Measurements from ENCODE around the gene MRAP. TPM values are rescaled to one million over a fixed set of nuclear protein-coding genes. Genes with fewer than 3 reads are reported as not detected.

MRAP gene
- total RNA-seq, 1 experiment from 2014 or later, result not detected

- Histone ChIP-seq H3K4me3 (no peak overlapping the region), H3K9me2 (ENCODE audit: insufficient read depth) (no peaks in the 10 kb centered on the region), H2AFZ (no peak overlapping the region), H3K9me3 (ENCODE audit: insufficient read depth, low read depth) (no peaks in the 10 kb centered on the region), H4K20me1 (ENCODE audit: insufficient read depth) (0 out of 2 replicates have a peak, but pooled peaks cover 3% of the 10 kb centered on the region), H3K27me3 (ENCODE audit: insufficient read depth, low read depth) (no peaks in the 10 kb centered on the region), H3K4me1 (replicated peaks; ENCODE audit: insufficient read depth) (no peaks in the 10 kb centered on the region), H3K4me2 (no peak overlapping the region), H3K36me3 (ENCODE audit: low read depth) (no peaks in the 10 kb centered on the region), H3F3A (ENCODE audit: insufficient read depth, low read depth) (no peaks in the 10 kb centered on the region; the same call in 1 of the 2 replicates), H3K27ac (no peak overlapping the region), H3K79me2 (ENCODE audit: low read depth) (no peaks in the 10 kb centered on the region)
- intact Hi-C loops (cut with micrococcal nuclease; ENCODE audit: unreplicated experiment), result no loop called here
- BruUV-seq (replicated peaks), result no TSS peak
- ChIA-PET POLR2A (ENCODE audit: unreplicated experiment) (no interaction called here), CTCF (interaction anchor here (0.6 kb wide), 1 partner anchor 11 kb away, joined by 3 read pairs; no protein-coding TSS in a partner anchor)
- TF ChIP-seq EZH2 (IDR thresholded peaks at IDR 0.05; ENCODE audit: low read depth) (no peak), CTCF (conservative IDR thresholded peaks at IDR 0.05) (no peak)
- no peak for DNase-seq
These were observed 30.7 kb downstream of the MRAP start for GRCh38 chr21:32329331-32329730.

GRCh38 chr21:32329776-32330175 is 31.1 kb downstream of the MRAP start:
- H3K4me1 ChIP-seq (replicated peaks; ENCODE audit: insufficient read depth), result no peaks in the 10 kb centered on the region
- ChIA-PET CTCF (interaction anchor here (0.6 kb wide), 1 partner anchor 72 kb away, joined by 3 read pairs; no protein-coding TSS in a partner anchor), POLR2A (ENCODE audit: unreplicated experiment) (no interaction called here)
- intact Hi-C loops (cut with micrococcal nuclease; ENCODE audit: unreplicated experiment), result no loop called here
- no peaks in the 10 kb centered on the region for H3K36me3 ChIP-seq (ENCODE audit: low read depth)
- H4K20me1 ChIP-seq (ENCODE audit: insufficient read depth), result 0 out of 2 replicates have a peak, but pooled peaks cover 3% of the 10 kb centered on the region
- no TSS peak for BruUV-seq (replicated peaks)
- H3K9me3 ChIP-seq (ENCODE audit: insufficient read depth, low read depth), result no peaks in the 10 kb centered on the region
- H2AFZ ChIP-seq, result no peak overlapping the region
- no peaks in the 10 kb centered on the region for H3K27me3 ChIP-seq (ENCODE audit: insufficient read depth, low read depth)
- no peak for DNase-seq
- no peak overlapping the region for H3K4me2 ChIP-seq
- no peak overlapping the region for H3K4me3 ChIP-seq
- H3K27ac ChIP-seq, result no peak overlapping the region
- H3K79me2 ChIP-seq (ENCODE audit: low read depth), result no peaks in the 10 kb centered on the region
- TF ChIP-seq CTCF (conservative IDR thresholded peaks at IDR 0.05), result no peak
- no peak for TF ChIP-seq EZH2 (IDR thresholded peaks at IDR 0.05; ENCODE audit: low read depth)
- H3F3A ChIP-seq (ENCODE audit: insufficient read depth, low read depth), result no peaks in the 10 kb centered on the region; the same call in 1 of the 2 replicates
- H3K9me2 ChIP-seq (ENCODE audit: insufficient read depth), result no peaks in the 10 kb centered on the region

- Histone ChIP-seq H3K27me3 (ENCODE audit: insufficient read depth, low read depth) (no peaks in the 10 kb centered on the region), H3K4me1 (replicated peaks; ENCODE audit: insufficient read depth) (no peaks in the 10 kb centered on the region), H3K36me3 (ENCODE audit: low read depth) (no peaks in the 10 kb centered on the region), H4K20me1 (ENCODE audit: insufficient read depth) (0 out of 2 replicates have a peak, but pooled peaks cover 3% of the 10 kb centered on the region), H2AFZ (no peak overlapping the region), H3K4me3 (no peak overlapping the region), H3F3A (ENCODE audit: insufficient read depth, low read depth) (no peaks in the 10 kb centered on the region; the same call in 1 of the 2 replicates), H3K4me2 (no peak overlapping the region), H3K9me3 (ENCODE audit: insufficient read depth, low read depth) (no peaks in the 10 kb centered on the region), H3K79me2 (ENCODE audit: low read depth) (no peaks in the 10 kb centered on the region), H3K27ac (no peak overlapping the region), H3K9me2 (ENCODE audit: insufficient read depth) (no peaks in the 10 kb centered on the region)
- no peak for TF ChIP-seq CTCF (conservative IDR thresholded peaks at IDR 0.05)
- ChIA-PET CTCF (no interaction called here), POLR2A (ENCODE audit: unreplicated experiment) (no interaction called here)
- intact Hi-C loops (cut with micrococcal nuclease; ENCODE audit: unreplicated experiment), result no loop called here
- no peak for DNase-seq
- BruUV-seq (replicated peaks), result no TSS peak
These were observed 32.2 kb downstream of the MRAP start for GRCh38 chr21:32330784-32331311.

All from PC-9 (cell line).